Naive thymus-derived CD8-positive, alpha-beta T cell (primary cell): ENCODE results near the gene DCLK2. TPM values are rescaled to one million over a fixed set of nuclear protein-coding genes. Genes with fewer than 3 reads are reported as not detected.
A peak's percentile ranks its signal among the peaks of the same experiment; 100 is the strongest.
"Not testable (repeated sequence)": the region's sequence is repeated elsewhere in the genome, so short reads cannot be mapped to it uniquely, and the experiment has no call there.

ENCODE experiments used
- ATAC-seq, 2 donors: fragments of 150-1000 bp; cut with Tn5 transposase in 1 of 2; sonication (Bioruptor Pico), chemical (Tn5 transposase) in 1 of 2; 1 replicate in 1 of 2; 2 replicates in 1 of 2; pipeline ENCODE4 v1.10.0; 2021; ENCODE audit warnings: mild to moderate bottlenecking in 2 of 2, moderate library complexity in 2 of 2
- POLR2A ChIA-PET: fragments of 350-600 bp; sonication (Branson Sonifier 250); formaldehyde crosslinking; loops from one replicate; lab custom pipeline; 2021; ENCODE audit warnings: antibody characterized with exemption; lab: Charles Lee
- DNase-seq, 10 donors: peaks; one replicate each; pipeline versions ENCODE4 v3.0.0 to v3.0.0-alpha.2; 2020 to 2022
- H3K27ac Mint-ChIP-seq, 10 donors: one replicate each; pipeline ENCODE4 v1.8.0; 2020 to 2022; ENCODE audit warnings: mild to moderate bottlenecking in 10 of 10, mixed read lengths in 10 of 10, moderate library complexity in 4 of 10, inconsistent platforms in 1 of 10
- H3K27me3 Mint-ChIP-seq, 5 donors: one replicate each; pipeline ENCODE4 v1.8.0; 2021 to 2022; ENCODE audit warnings: mixed read lengths in 5 of 5
- H3K36me3 Mint-ChIP-seq, 3 donors: one replicate each; pipeline ENCODE4 v1.8.0; 2020 to 2022; ENCODE audit warnings: mixed read lengths in 3 of 3, mild to moderate bottlenecking in 2 of 3, inconsistent platforms in 1 of 3
- H3K4me1 Mint-ChIP-seq, 4 donors: one replicate each; pipeline ENCODE4 v1.8.0; 2021 to 2022; ENCODE audit warnings: mixed read lengths in 4 of 4
- H3K4me3 Mint-ChIP-seq, 10 donors: one replicate each; pipeline ENCODE4 v1.8.0; 2020 to 2022; ENCODE audit warnings: mild to moderate bottlenecking in 10 of 10, mixed read lengths in 10 of 10, moderate library complexity in 6 of 10, inconsistent platforms in 1 of 10
- H3K9me3 Mint-ChIP-seq, 9 donors: one replicate each; pipeline ENCODE4 v1.8.0; 2020 to 2022; ENCODE audit warnings: mixed read lengths in 9 of 9, mild to moderate bottlenecking in 3 of 9, inconsistent platforms in 1 of 9, moderate library complexity in 1 of 9
- polyA plus RNA-seq, 3 donors: library from polyadenylated mRNA; unstranded; fragments of 300-500 nt; fragmentation: Illumina TruSeq; gene quantifications; one replicate each; pipeline ENCODE4 v1.2.3, GENCODE V29; 2021
- total RNA-seq, 8 experiments: library from RNA in 2 of 8; stranded (reverse) in 2 of 8; gene quantifications; one replicate each; pipeline ENCODE4 v1.2.3 and lab custom pipeline; 2021 to 2026

DCLK2 gene
- total and polyA plus RNA-seq, 5 experiments from 2014 or later: 0.20 TPM; not detected in 4

GRCh38 chr4:150164956-150165629, 86.8 kb downstream of the DCLK2 start:
- peaks cover 0 to 2% (median 0%) of the 10 kb centered on the region in 9 donors for H3K9me3 Mint-ChIP-seq
- ATAC-seq: no peak
- no peak overlapping the region for H3K4me3 Mint-ChIP-seq
- peaks cover 0 to 9% (median 0%) of the 10 kb centered on the region in 5 donors for H3K27me3 Mint-ChIP-seq
- H3K27ac Mint-ChIP-seq: no peak overlapping the region
- H3K36me3 Mint-ChIP-seq: no peaks in the 10 kb centered on the region
- no peak for DNase-seq
- POLR2A ChIA-PET: no interaction called here
- H3K4me1 Mint-ChIP-seq: peaks cover 0 to 4% (median 0%) of the 10 kb centered on the region in 4 donors

- Mint-ChIP-seq H3K27ac (no peak overlapping the region), H3K36me3 (no peaks in the 10 kb centered on the region)
- POLR2A ChIA-PET: no interaction called here
Measured at GRCh38 chr4:150167054-150167453, 88.8 kb downstream of the DCLK2 start.

GRCh38 chr4:150173432-150173861, 95.2 kb downstream of the DCLK2 start:
- H3K9me3 Mint-ChIP-seq: no peaks in the 10 kb centered on the region
- ATAC-seq: no peak
- peaks cover 0 to 12% (median 0%) of the 10 kb centered on the region in 5 donors for H3K27me3 Mint-ChIP-seq
- H3K4me3 Mint-ChIP-seq: no peak overlapping the region
- POLR2A ChIA-PET: no interaction called here
- no peaks in the 10 kb centered on the region for H3K36me3 Mint-ChIP-seq
- H3K4me1 Mint-ChIP-seq: no peaks in the 10 kb centered on the region
- no peak for DNase-seq
- no peak overlapping the region for H3K27ac Mint-ChIP-seq

More at GRCh38 chr4:150167054-150167453, 88.8 kb downstream of the DCLK2 start:
- Mint-ChIP-seq H3K4me1 (peaks cover 0 to 4% (median 0%) of the 10 kb centered on the region in 4 donors), H3K9me3 (peaks cover 0 to 2% (median 0%) of the 10 kb centered on the region in 9 donors), H3K27me3 (peaks cover 0 to 9% (median 0%) of the 10 kb centered on the region in 5 donors), H3K4me3 (no peak overlapping the region)
- DNase-seq: no peak
- ATAC-seq: no peak

- no peak for DNase-seq
- no peak for ATAC-seq
- no peaks in the 10 kb centered on the region for H3K36me3 Mint-ChIP-seq
- peak overlapping the region in 1 of 10 donors; percentile 24 for H3K4me3 Mint-ChIP-seq
- no peaks in the 10 kb centered on the region for H3K4me1 Mint-ChIP-seq
- no peaks in the 10 kb centered on the region for H3K9me3 Mint-ChIP-seq
- no peak overlapping the region for H3K27ac Mint-ChIP-seq
- H3K27me3 Mint-ChIP-seq: peaks cover 0 to 12% (median 2%) of the 10 kb centered on the region in 5 donors
- POLR2A ChIA-PET: no interaction called here
Measured at GRCh38 chr4:150173982-150174398, 95.7 kb downstream of the DCLK2 start.

- no peak overlapping the region for H3K27ac Mint-ChIP-seq
- POLR2A ChIA-PET: no interaction called here
- H3K9me3 Mint-ChIP-seq: no peaks in the 10 kb centered on the region
- ATAC-seq: no peak
- no peaks in the 10 kb centered on the region for H3K4me1 Mint-ChIP-seq
- no peaks in the 10 kb centered on the region for H3K36me3 Mint-ChIP-seq
- H3K27me3 Mint-ChIP-seq: peaks cover 0 to 27% (median 4%) of the 10 kb centered on the region in 5 donors
- no peak overlapping the region for H3K4me3 Mint-ChIP-seq
- no peak for DNase-seq
Measured at GRCh38 chr4:150176547-150176946, 98.3 kb downstream of the DCLK2 start.

GRCh38 chr4:150178161-150178560, 99.9 kb downstream of the DCLK2 start:
- H3K27me3 Mint-ChIP-seq: peaks cover 0 to 27% (median 6%) of the 10 kb centered on the region in 5 donors
- H3K4me1 Mint-ChIP-seq: no peaks in the 10 kb centered on the region
- POLR2A ChIA-PET: no interaction called here
- H3K9me3 Mint-ChIP-seq: no peaks in the 10 kb centered on the region
- H3K4me3 Mint-ChIP-seq: no peak overlapping the region
- no peak overlapping the region for H3K27ac Mint-ChIP-seq
- no peak for ATAC-seq
- no peaks in the 10 kb centered on the region for H3K36me3 Mint-ChIP-seq
- DNase-seq: no peak

- H3K4me3 Mint-ChIP-seq: no peak overlapping the region
- DNase-seq: no peak
- POLR2A ChIA-PET: no interaction called here
Measured at GRCh38 chr4:150181536-150181935, 103.3 kb downstream of the DCLK2 start.

GRCh38 chr4:150182794-150183193, 104.5 kb downstream of the DCLK2 start:
- POLR2A ChIA-PET: no interaction called here
- no peak overlapping the region for H3K4me3 Mint-ChIP-seq
- ATAC-seq (no peak), DNase-seq (no peak)
- H3K36me3 Mint-ChIP-seq: no peaks in the 10 kb centered on the region
- H3K27me3 Mint-ChIP-seq: peaks cover 9 to 34% (median 13%) of the 10 kb centered on the region in 5 donors
- no peaks in the 10 kb centered on the region for H3K9me3 Mint-ChIP-seq
- H3K27ac Mint-ChIP-seq: no peak overlapping the region
- H3K4me1 Mint-ChIP-seq: no peaks in the 10 kb centered on the region

More at GRCh38 chr4:150181536-150181935, 103.3 kb downstream of the DCLK2 start:
- H3K9me3 Mint-ChIP-seq: no peaks in the 10 kb centered on the region
- H3K36me3 Mint-ChIP-seq: no peaks in the 10 kb centered on the region
- no peak for ATAC-seq
- H3K4me1 Mint-ChIP-seq: no peaks in the 10 kb centered on the region
- H3K27me3 Mint-ChIP-seq: peaks cover 3 to 26% (median 10%) of the 10 kb centered on the region in 5 donors
- H3K27ac Mint-ChIP-seq: no peak overlapping the region

GRCh38 chr4:150185033-150185432, 106.8 kb downstream of the DCLK2 start:
- H3K27me3 Mint-ChIP-seq: peaks cover 9 to 38% (median 14%) of the 10 kb centered on the region in 5 donors
- H3K9me3 Mint-ChIP-seq, H3K36me3 Mint-ChIP-seq, H3K4me3 Mint-ChIP-seq, H3K4me1 Mint-ChIP-seq, ATAC-seq, POLR2A ChIA-PET, H3K27ac Mint-ChIP-seq, DNase-seq: not testable (repeated sequence)

- Mint-ChIP-seq H3K4me1 (no peaks in the 10 kb centered on the region), H3K27ac (no peak overlapping the region), H3K9me3 (no peaks in the 10 kb centered on the region), H3K4me3 (no peak overlapping the region), H3K36me3 (no peaks in the 10 kb centered on the region), H3K27me3 (peaks cover 0 to 4% (median 2%) of the 10 kb centered on the region in 5 donors)
- ATAC-seq (no peak), DNase-seq (no peak)
- POLR2A ChIA-PET: no interaction called here
Measured at GRCh38 chr4:150192986-150193385, 114.7 kb downstream of the DCLK2 start.

GRCh38 chr4:150197256-150197655, 119.0 kb downstream of the DCLK2 start:
- H3K9me3 Mint-ChIP-seq: not testable (repeated sequence)

GRCh38 chr4:150199056-150199455, 120.8 kb downstream of the DCLK2 start:
- H3K4me1 Mint-ChIP-seq: no peaks in the 10 kb centered on the region
- no peaks in the 10 kb centered on the region for H3K9me3 Mint-ChIP-seq
- no peak for ATAC-seq
- no peak overlapping the region for H3K27ac Mint-ChIP-seq
- POLR2A ChIA-PET: no interaction called here
- H3K36me3 Mint-ChIP-seq: no peaks in the 10 kb centered on the region
- no peak for DNase-seq
- H3K4me3 Mint-ChIP-seq: no peak overlapping the region
- peaks cover 0 to 2% (median 0%) of the 10 kb centered on the region in 5 donors for H3K27me3 Mint-ChIP-seq

More at GRCh38 chr4:150197256-150197655, 119.0 kb downstream of the DCLK2 start:
- POLR2A ChIA-PET, H3K4me1 Mint-ChIP-seq, H3K27ac Mint-ChIP-seq, H3K27me3 Mint-ChIP-seq, ATAC-seq, DNase-seq, H3K36me3 Mint-ChIP-seq, H3K4me3 Mint-ChIP-seq: not testable (repeated sequence)

- Mint-ChIP-seq H3K4me1 (no peaks in the 10 kb centered on the region), H3K9me3 (no peaks in the 10 kb centered on the region), H3K27me3 (peaks cover 0 to 9% (median 2%) of the 10 kb centered on the region in 5 donors), H3K27ac (no peak overlapping the region), H3K4me3 (no peak overlapping the region), H3K36me3 (no peaks in the 10 kb centered on the region)
- no peak for DNase-seq
- no peak for ATAC-seq
- POLR2A ChIA-PET: no interaction called here
Measured at GRCh38 chr4:150205016-150205415, 126.8 kb downstream of the DCLK2 start.
